Activated naive CD8-positive, alpha-beta T cell treated with anti-CD3 and anti-CD28 coated beads, Interleukin-2, amount 50 U/mL, for 16 hours (primary cell): ENCODE data around the gene POLR3B.
"Not testable (repeated sequence)": the region's sequence is repeated elsewhere in the genome, so short reads cannot be mapped to it uniquely, and the experiment has no call there.

Experiments
- DNase-seq: peaks from one replicate; pipeline ENCODE4 v3.0.0-alpha.2; 2020; ENCODE audit warnings: low read depth, low spot score

The POLR3B gene

DNA sequence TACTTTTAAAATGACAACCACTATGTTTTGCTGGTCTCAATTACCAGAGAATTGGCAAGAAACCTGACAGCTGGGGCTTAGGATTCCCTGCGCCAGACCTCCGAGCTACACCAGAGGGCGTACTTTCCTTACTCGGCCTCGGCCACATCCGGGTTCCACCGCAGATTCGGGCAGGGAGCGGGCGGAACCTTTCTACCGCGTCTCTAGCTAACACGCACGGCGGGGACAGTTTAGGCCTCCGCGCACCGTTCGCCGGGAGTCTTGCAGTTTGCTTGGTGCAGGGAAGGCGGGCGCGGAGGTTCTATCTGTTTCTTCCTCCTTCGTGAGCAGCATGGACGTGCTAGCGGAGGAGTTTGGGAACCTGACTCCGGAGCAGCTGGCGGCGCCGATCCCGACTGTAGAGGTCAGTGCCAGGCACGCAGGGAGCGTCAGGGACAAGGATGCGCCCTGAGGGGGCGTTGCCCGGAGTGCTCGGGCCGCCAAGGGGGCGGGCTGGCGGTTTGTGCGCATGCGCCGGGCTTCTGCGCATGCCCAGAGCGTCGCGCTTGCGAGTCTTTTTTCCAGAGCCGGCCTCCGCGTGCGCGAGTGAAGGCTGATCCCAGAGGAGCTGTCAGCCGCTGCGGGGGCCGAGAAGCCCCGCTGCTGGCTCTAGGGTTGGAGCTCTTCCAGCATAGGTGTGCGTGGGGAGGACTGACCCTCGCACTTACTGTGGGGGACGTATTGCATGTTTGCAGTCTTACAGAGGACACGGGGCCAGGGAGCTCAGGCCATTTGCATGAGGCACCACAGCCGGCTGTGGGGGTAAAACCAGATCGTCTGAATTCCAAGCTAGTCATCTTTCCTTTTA is at the start of gene POLR3B:
Gene POLR3B (plus strand): TSS at position 200 of the 847 bp plus-strand sequence. CDS start 132 bp downstream, at position 332.
- DNase-seq = peak; percentile 89

DNA sequence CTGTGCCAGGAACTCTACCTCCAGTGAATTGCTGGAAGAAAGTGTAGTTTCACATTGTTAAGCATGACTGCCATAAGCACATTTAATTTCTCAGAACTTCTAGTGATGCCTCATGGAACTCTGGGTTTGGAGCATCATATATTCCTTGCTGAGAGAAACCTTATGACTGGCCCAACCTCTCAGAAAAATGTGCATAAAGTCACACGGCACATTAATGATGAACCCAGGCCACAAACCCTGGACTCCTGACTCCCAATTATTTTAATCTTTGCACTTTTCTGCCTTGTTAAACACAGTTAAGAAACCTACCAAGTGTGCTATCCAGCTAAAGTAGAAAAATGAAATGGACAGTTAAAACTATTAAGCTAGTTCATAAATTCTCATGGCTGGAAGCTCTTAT is 49.4 kb upstream of the POLR3B start:
- DNase-seq = no peak

DNA sequence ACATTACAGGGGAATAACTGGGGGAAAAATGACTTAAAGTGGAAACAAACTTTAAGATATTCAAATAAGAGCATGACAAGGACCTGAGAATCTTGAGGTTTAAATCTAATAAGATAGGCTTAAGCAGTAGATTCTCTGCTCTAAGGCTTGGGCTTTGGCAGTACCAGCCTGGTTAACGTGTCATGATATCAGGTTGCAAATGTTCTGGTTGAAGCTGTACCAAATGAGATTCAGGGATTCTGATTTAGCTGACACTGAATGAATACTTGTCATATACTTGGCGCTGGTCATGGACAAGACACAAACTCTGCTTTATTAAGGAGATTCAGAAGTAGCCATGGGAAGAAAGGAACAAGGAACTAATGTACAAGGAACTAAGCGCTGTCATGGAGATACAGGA is 48.9 kb upstream of the POLR3B start:
- no peak for DNase-seq

DNA sequence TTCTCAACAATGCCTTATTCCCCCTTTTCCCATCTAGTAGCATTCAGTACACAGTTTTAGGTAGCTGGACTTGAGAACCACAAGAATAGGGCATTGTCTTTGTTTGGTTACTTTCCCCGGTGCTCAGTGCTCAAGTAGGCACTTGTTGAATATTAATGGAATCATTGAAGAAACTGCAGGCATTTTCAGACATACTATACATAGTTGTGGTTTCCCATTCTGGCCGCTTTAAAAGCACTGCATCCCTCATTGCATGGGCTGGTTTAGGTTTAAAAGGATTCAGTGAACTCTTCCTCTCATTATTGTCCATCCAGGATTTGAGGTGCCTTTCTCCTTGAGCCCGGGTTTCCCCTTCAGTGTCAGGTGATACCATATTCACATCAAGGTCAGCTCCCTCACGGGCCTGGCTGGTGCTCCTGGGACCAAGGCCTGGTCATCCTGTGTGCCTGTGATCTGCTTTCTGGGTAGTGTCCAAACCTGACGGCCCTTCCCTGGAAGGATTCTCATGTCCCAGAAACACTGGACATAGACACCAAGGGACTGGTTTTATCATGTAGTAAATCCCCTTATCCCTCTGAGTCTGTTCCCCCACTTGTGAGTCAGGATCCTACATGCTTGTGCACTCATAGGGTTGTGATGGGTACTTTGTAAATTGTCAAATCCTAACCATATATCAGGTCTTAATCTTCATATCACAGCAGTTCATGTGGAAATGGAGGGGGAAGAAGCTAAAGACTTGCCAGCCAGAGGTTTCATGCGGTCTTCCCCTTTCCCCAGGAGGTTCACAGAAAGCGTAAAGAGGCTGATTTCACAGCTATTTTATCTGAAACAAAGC is 47.7 kb upstream of the POLR3B start:
- no peak for DNase-seq

DNA sequence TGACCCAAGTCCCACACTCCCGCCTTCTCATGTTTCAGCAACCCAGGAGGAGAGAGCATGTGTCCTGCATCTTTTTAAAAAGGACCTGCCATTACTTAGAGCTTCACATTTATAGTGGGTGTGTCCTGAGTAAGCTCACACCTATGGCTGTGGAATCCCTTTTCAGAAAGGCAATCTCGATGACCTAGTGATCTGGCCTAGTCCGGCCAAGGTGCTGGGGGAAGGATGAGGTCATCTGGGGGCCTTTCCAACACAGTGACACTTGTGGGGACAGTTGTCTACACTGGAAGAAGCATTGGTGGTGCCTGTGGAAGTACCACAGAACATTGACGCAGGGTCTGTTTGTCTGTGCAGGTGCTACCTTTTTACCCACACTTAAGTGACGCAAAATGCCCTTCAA is 46.9 kb upstream of the POLR3B start:
- DNase-seq = no peak

DNA sequence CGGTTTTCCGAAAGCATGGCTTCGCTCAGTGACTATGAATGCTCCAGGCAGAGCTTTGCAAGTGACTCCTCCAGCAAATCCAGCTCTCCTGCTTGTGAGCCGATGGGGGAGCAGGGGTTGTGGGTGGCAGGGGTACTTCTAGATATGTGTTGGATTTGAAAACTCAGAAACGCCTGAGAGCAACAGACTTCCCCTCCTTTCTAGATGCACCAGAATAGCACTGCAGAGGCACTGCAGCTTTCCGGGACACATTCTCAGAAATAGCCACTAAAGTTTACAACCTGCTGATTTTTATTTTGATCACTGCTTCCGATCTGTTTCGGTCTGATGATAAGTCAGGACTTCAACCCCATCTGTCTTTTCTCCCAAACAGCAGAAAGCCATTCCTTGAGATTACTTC is 46.4 kb upstream of the POLR3B start:
- DNase-seq = no peak

DNA sequence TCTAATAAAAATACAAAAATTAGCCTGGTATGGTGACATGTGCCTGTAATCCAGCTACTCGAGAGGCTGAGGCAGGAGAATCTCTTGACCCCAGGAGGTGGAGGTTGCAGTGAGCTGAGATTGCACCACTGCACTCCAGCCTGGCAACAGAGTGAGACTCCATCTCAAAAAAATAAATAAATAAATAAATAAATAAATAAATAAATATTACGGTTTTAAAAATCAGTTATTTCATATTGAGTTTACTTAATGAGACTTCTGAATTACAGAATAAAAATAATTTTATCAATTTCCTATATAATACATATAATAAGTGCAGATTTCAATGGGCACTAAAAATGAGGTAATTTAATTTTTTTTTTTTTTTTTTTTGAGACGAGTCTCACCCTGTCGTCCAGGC is 44.1 kb upstream of the POLR3B start:
- DNase-seq = not testable (repeated sequence)

DNA sequence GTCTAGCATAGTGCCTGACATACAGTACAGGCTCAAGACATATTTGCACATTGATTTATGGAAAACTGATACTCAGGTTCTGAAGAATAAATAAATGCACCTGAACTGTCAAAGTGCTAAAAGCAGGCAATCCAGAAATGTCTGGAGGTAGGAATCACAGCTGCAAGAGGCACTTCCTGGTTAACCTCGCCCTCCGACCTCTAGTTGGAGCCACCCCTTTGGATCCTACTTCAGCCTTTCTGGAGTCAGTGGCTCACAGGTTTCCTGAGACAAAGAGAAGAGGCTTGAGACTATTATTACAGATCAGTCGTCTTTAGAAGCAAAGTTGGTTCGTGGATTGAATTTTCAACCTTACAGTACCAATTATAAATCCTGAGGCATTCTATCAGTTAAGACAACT is 42.0 kb upstream of the POLR3B start:
- no peak for DNase-seq

DNA sequence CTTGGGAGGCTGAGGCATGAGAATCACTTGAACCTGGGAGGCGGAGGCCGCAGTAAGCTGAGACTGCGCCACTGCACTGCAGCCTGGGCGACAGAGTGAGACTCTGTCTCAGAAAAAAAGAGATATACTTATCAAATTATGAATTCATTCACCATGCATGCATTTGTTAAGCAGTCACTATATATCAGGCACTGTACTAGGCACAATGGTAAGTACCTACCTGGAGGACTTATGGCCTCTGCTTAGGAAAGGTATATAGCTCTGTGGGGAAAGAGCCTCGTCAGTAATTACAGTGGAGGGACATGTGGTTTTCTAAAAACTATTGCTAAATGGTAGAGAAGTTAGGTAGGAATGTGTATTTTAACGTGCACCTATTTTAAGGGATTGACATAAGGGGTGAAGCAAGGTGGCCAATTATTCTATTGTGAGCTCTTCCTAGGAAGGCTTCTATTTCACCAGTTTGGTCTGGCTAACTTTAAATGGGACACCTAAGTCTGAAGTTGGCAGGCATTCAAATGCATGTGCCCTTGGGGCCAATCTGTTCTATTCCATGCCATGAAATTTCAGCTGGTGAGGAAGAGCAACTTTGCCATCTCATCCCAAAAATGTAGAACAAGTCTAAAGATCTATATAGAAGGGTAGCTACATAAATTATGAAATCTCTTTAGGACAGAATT is 40.0 kb upstream of the POLR3B start:
- DNase-seq = no peak

DNA sequence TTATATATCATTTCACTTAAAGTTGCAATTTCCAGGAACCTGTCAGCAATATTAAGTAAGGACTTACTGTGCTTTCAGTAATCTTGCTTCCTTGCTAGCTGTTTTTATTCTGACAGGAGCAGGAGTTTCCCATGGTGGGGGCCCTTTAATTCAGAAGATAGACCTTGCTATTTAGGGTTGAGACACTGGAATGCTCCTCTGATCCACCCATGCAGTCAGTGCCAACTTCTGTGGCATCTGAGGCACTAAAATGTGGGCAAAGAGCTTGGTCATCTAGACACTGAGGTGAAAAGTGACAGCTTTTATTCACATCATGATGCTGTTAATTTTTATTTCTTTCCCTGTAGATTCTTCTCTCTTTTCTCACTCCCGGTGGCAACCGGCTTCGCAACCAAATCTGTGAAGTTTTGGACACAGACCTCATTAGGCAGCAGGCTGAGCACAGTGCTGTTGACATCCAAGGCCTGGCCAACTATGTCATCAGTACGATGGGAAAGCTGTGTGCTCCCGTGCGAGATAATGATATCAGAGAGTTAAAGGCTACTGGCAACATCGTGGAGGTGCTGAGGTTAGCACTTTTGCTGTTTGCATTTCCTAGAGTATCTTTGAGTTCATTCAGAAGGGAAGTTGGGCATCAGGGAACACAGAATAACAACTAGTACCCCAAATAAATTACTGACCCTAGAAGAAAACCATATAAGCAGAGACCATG is 36.3 kb upstream of the POLR3B start:
- DNase-seq = no peak

DNA sequence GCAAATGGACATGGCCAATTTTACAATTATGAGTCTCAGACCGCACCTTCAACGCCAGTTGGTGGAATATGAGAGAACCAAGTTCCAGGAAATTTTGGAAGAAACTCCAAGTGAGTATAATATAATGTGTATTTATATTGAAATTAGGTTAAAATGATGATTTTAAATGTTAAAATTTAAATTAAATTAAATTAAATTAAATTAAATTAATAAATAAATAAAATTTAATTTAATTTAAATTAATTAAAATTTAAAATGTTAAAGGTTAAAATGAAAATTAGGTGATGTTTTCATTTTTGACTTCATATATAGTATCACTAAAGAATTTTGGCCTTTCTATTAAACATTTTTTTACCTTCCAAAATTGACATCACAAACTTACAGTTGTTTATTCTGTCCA is 34.0 kb upstream of the POLR3B start:
- DNase-seq = no peak

DNA sequence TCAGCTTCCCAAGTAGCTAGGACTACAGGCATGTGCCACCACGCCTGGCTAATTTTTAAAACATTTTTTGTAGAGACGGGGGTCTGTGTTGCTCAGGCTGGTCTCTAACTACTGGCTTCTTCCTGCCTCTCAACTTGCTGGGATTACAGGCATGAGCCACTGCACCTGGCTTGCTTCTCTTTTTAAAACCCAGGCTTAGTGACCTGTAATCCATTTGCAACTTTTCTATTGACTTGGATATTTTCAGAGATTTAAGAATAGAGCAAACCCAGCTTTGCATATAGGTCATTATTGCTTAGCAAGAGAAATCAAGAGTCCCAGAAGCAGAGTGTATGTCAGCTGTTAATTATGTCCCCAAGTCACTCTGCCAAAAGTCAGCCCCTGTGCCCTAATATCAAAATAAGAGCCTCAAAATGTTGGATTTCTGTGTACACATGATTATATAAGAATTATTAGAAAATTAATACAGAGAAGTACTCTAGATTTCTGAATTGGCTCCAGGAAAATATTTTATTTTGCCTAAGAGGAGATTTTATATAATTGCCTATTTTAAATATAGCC is 30.2 kb upstream of the POLR3B start:
- no peak for DNase-seq

DNA sequence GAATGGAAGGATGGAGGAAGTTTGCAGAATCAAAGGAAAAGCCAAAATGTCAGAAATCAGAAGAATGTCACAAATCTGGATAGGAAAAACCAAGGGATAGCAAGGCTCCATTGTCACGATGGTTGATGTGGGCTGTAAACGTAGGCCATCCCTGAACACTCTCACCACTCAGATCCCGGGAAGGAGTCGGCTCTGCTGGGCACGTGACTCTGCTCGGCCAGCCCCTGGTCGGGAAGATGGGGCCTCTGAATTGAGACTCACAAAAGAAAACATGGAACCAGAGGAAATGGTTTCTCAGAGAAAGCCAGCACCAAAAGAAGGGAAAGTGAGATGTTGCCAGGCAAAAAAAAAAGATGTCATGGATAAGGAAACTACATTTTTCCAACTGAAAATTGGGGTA is 28.8 kb upstream of the POLR3B start:
- DNase-seq = no peak

DNA sequence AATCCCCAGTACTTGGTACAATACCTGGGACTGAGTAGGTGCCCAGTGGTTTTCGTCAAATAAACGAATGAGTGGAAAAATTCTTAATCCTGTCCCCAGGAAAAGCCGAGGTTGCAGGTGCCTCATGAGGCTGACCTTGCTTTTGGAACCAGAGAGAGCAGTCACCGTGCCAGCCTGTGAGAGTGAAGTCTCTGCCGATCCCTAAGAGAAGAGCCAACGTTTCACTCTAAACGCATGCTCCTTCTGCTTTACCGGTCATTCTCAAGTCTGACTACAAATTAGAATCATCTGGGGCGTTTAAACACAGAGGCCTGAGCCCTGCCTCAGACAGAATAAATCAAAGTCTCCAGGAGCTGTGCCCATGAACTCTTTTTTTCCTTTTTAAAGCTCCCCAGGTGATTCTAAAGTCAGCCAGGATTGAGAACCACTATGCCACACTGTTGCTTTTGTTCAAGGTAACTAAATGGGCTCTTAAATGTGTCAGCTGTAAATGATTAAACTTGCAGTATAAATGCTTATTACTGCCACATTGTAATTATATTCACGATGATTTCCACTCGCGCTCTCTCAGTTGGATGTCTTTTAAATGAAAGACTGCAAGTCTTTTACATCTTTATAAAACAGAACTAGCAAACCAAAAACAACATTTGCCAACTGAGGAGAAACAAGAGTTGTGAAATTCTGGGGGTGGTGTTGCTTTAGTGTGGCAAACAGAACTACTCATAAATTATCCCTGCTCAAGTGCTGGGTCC is 28.1 kb upstream of the POLR3B start:
- no peak for DNase-seq

DNA sequence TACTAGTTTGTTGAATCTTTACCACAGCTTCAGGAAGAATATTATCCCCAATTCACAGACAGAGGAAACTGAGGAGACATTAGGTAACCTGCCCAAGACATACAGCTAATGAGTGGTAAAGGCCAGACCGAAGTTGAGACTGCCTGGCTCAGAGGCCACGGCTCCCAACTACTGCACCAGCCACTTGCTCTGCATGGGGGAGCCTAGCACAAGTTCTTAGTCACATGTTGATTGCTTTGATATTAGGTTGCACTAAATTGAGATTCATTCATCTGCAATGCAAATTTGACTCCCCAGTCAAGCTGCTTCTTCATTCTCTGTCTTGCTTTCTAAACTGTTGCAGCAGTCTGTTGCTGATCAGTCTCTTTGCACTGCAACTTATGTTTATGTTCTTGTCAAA is 25.9 kb upstream of the POLR3B start:
- no peak for DNase-seq

DNA sequence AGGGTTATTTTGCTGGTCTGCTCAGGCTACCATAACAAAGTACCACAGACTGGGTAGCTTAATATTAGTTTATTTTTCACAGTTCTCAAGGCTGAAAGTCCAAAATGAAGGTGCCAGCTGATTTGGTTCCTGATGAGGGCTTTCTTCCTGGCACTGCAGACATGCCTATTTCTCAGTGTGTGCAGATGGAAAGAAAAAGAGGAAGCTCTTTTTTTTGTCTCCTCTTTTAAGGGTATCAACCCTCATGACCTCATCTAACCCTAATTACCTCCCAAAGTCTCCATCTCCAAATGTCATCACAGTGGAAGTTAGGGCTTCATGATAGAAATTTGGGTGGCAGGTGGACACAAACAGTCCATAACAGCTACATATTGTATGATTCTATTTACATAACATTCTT is 25.0 kb upstream of the POLR3B start:
- DNase-seq = no peak

DNA sequence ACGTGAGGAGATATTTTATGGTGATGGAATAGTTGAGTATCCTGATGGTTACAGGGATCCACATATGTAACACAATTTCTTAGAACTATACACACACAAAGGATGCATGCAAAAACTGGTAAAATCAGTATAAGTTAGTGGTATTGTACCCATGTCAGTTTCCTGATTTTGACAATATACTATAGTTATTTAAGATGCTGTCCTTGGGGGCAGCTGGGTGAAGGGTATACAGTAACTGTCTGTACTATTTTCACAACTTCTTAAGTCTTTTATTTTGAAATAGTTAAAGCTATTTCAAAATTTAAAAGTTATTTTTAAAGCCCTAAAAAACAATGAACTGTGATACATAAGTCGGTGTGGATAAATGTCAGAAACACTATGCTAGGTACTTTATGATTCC is 24.5 kb upstream of the POLR3B start:
- no peak for DNase-seq

DNA sequence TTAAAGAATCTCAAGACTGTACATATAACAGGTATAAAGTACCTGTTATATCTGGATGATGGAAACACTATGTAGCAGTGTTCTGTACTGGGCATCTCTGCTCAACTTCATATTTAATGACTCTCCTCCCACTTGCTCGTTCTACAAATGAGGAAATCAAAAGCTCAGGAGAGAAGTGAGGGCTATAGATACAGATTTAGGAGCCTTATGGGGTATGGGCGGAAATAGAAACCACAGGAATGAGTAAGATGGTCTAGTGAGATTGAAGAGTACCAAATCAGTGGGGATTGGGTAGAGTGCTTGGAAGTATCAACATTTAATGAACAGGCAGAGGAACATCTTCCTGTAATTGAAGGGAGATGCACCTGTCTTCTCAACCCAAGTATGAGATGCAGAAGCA is 23.8 kb upstream of the POLR3B start:
- DNase-seq = no peak

DNA sequence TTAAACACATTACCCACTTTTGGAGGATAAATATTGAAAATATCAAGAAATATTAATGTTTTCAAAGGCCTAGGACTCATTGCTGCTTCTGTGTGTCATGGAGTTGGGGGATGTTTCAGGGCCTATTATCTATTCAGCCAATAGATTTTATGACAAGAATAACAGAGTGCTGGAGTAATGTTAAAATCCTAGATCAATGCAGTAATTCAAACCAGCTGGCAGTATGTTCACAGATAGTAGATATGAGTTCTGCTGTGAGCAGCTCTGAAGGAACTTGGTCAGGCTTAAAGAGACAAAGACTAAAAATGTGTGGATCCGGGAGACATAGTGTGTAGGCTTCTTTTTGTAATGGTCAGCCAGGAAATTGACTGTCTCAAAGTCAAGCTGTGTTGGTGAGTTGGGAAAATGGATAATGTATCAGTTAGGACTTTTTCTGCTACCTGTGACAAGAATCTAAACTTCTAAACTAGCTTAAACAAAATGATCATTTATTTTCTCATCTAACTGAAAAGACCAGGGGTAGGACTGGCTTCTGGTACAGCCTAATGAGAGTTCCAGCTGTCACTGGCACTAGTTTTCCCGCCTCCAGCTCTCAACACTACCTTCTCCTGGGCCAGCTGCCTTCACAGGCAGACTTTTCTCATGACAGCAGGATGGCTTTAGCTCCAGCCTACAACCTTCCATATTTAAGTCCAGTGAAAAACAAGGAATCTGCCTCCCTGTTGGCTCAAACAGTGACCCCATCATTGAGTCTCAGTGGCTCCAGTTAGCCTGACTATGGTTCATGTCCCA is 16.3 kb upstream of the POLR3B start:
- DNase-seq = no peak
